IMR-90 (cell line): ENCODE results near the gene ADAMTS17. TPM values are rescaled to one million over a fixed set of nuclear protein-coding genes. Genes with fewer than 3 reads are reported as not detected.

ENCODE experiments used
- ATAC-seq: fragments of 200-7000 bp; cut with Tn5 transposase; 2 replicates; pipeline ENCODE4 v1.9.1; 2020; ENCODE audit warnings: low read depth, mild to moderate bottlenecking, moderate library complexity
- BruUV-seq: library from RNA; stranded (reverse); fragments of 400-500 nt; replicated peaks from 2 replicates; lab custom pipeline; 2021; lab: Mats Ljungman, UMichigan
- CTCF ChIA-PET: fragments of 300-600 bp; formaldehyde crosslinking; extraction: SDS; loops from one replicate; lab custom pipeline; 2021; ENCODE audit warnings: antibody characterized with exemption; lab: Yijun Ruan, JAX
- POLR2A ChIA-PET: fragments of 300-600 bp; sonication (Branson Sonifier 250); formaldehyde crosslinking; loops from one replicate; lab custom pipeline; 2022; ENCODE audit warnings: antibody characterized with exemption; ENCODE audit not compliant: unreplicated experiment; lab: Charles Lee
- DNase-seq: peaks from one replicate; pipeline ENCODE4 v3.0.0; 2013
- H2AFZ ChIP-seq: replicated peaks from 2 replicates; pipeline ENCODE3; 2013; ENCODE audit warnings: low read length, mild to moderate bottlenecking; ENCODE audit not compliant: poor library complexity
- H2AK5ac ChIP-seq: 2 replicates; pipeline ENCODE4 v1.6.1; 2013; ENCODE audit warnings: low read depth, low read length, inconsistent platforms
- H2AK9ac ChIP-seq: replicated peaks from 2 replicates; pipeline ENCODE3; 2013; ENCODE audit warnings: mild to moderate bottlenecking, low read depth, low read length, moderate library complexity; ENCODE audit not compliant: poor library complexity
- H2BK120ac ChIP-seq: 2 replicates; pipeline ENCODE4 v1.6.1; 2013; ENCODE audit warnings: low read depth, low read length, inconsistent platforms
- H2BK15ac ChIP-seq: 3 replicates; pipeline ENCODE4 v1.6.1; 2013; ENCODE audit warnings: low read depth, low read length, inconsistent platforms
- H2BK20ac ChIP-seq: 2 replicates; pipeline ENCODE4 v1.6.1; 2013; ENCODE audit warnings: low read depth, mild to moderate bottlenecking, inconsistent platforms, low read length, moderate library complexity
- H2BK5ac ChIP-seq: 2 replicates; pipeline ENCODE4 v1.6.1; 2013; ENCODE audit warnings: mild to moderate bottlenecking, low read depth, low read length, inconsistent platforms; ENCODE audit not compliant: poor library complexity, severe bottlenecking
- H3K14ac ChIP-seq: replicated peaks from 2 replicates; pipeline ENCODE4 v1.6.1; 2013; ENCODE audit warnings: low read depth, low read length, inconsistent platforms
- H3K18ac ChIP-seq: 2 replicates; pipeline ENCODE4 v1.6.1; 2013; ENCODE audit warnings: low read depth, low read length, control low read depth
- H3K23ac ChIP-seq: 2 replicates; pipeline ENCODE4 v1.6.1; 2013; ENCODE audit warnings: low read depth, low read length, inconsistent platforms
- H3K27ac ChIP-seq: 2 replicates; pipeline ENCODE4 v1.5.1; 2013; ENCODE audit warnings: mild to moderate bottlenecking, control low read depth, low read length; ENCODE audit not compliant: insufficient read depth
- H3K27me3 ChIP-seq: 2 replicates; pipeline ENCODE4 v1.6.1; 2013; ENCODE audit warnings: low read length; ENCODE audit not compliant: control insufficient read depth, insufficient read depth
- H3K36me3 ChIP-seq: 2 replicates; pipeline ENCODE4 v1.6.1; 2013; ENCODE audit warnings: low read length, mixed read lengths; ENCODE audit not compliant: control insufficient read depth, insufficient read depth
- H3K4ac ChIP-seq: 2 replicates; pipeline ENCODE4 v1.6.1; 2013; ENCODE audit warnings: low read depth, low read length, inconsistent platforms
- H3K4me1 ChIP-seq: 2 replicates; pipeline ENCODE4 v1.6.1; 2013; ENCODE audit warnings: low read length, mixed read lengths; ENCODE audit not compliant: control insufficient read depth, insufficient read depth
- H3K4me2 ChIP-seq: 2 replicates; pipeline ENCODE4 v1.6.1; 2013; ENCODE audit warnings: low read depth, mild to moderate bottlenecking, control low read depth, low read length, moderate library complexity
- H3K4me3 ChIP-seq: 2 replicates; pipeline ENCODE4 v1.5.1; 2013; ENCODE audit warnings: low read depth, mild to moderate bottlenecking, control low read depth, low read length, moderate library complexity; ENCODE audit not compliant: insufficient read depth
- H3K56ac ChIP-seq: 2 replicates; pipeline ENCODE4 v1.6.1; 2013; ENCODE audit warnings: low read length, inconsistent platforms; ENCODE audit not compliant: insufficient read depth; ENCODE audit errors: extremely low read depth
- H3K79me1 ChIP-seq, 2 experiments: 2 replicates each; pipeline ENCODE4 v1.6.1; 2013; ENCODE audit warnings: low read length in 2 of 2, inconsistent platforms in 1 of 2, low read depth in 1 of 2
- H3K9ac ChIP-seq: 2 replicates; pipeline ENCODE4 v1.6.1; 2013; ENCODE audit warnings: low read depth, low read length, control low read depth
- H3K9me1 ChIP-seq: 2 replicates; pipeline ENCODE4 v1.6.1; 2013; ENCODE audit warnings: low read length, inconsistent platforms; ENCODE audit not compliant: insufficient read depth
- H3K9me3 ChIP-seq: 2 replicates; pipeline ENCODE4 v1.6.1; 2013; ENCODE audit warnings: low read length; ENCODE audit not compliant: control insufficient read depth, insufficient read depth
- H4K20me1 ChIP-seq: 2 replicates; pipeline ENCODE4 v1.6.1; 2013; ENCODE audit warnings: low read length, inconsistent platforms; ENCODE audit not compliant: insufficient read depth
- H4K5ac ChIP-seq: 2 replicates; pipeline ENCODE4 v1.6.1; 2013; ENCODE audit warnings: mild to moderate bottlenecking, low read depth, low read length, control low read depth
- H4K8ac ChIP-seq, 2 experiments: 2 replicates each; pipeline ENCODE4 v1.6.1; 2013; ENCODE audit warnings: low read depth in 2 of 2, low read length in 2 of 2, control low read depth in 1 of 2, inconsistent platforms in 1 of 2
- H4K91ac ChIP-seq: 2 replicates; pipeline ENCODE4 v1.6.1; 2013; ENCODE audit warnings: low read depth, low read length, inconsistent platforms; ENCODE audit not compliant: insufficient read depth
- BHLHE40 ChIP-seq: fragments of 150-350 bp; IDR thresholded peaks from 2 replicates; pipeline ENCODE4 v1.6.1; 2016; ENCODE audit warnings: mild to moderate bottlenecking, low read depth, low read length
- CEBPB ChIP-seq: IDR thresholded peaks from 2 replicates; pipeline ENCODE4 v1.6.1; 2012; ENCODE audit warnings: low read depth, low read length, improper control_type of control experiment
- FOS ChIP-seq: fragments of 150-350 bp; IDR thresholded peaks from 2 replicates; pipeline ENCODE4 v1.6.1; 2016; ENCODE audit warnings: low read depth, low read length
- MAFK ChIP-seq: IDR thresholded peaks from 2 replicates; pipeline ENCODE4 v1.6.1; 2012; ENCODE audit warnings: low read depth, low read length, improper control_type of control experiment
- MAZ ChIP-seq: IDR thresholded peaks from 2 replicates; pipeline ENCODE4 v1.6.1; 2012; ENCODE audit warnings: low read depth, mild to moderate bottlenecking, low read length, improper control_type of control experiment, moderate library complexity, borderline replicate concordance
- MXI1 ChIP-seq: IDR thresholded peaks from 2 replicates; pipeline ENCODE4 v1.6.1; 2012; ENCODE audit warnings: low read depth, mild to moderate bottlenecking, low read length, moderate library complexity, borderline replicate concordance
- RCOR1 ChIP-seq: IDR thresholded peaks from 2 replicates; pipeline ENCODE4 v1.6.1; 2012; ENCODE audit warnings: mild to moderate bottlenecking, low read length, improper control_type of control experiment; ENCODE audit not compliant: insufficient replicate concordance
- RFX5 ChIP-seq: IDR thresholded peaks from 2 replicates; pipeline ENCODE4 v1.8.0; 2012; ENCODE audit warnings: low read depth, mild to moderate bottlenecking, low read length, moderate library complexity
- SMC3 ChIP-seq: fragments of 150-350 bp; IDR thresholded peaks from 2 replicates; pipeline ENCODE4 v1.6.1; 2016; ENCODE audit warnings: low read depth, mild to moderate bottlenecking, antibody characterized with exemption, low read length, moderate library complexity
- WGBS, 2 experiments: methylation state at CpG; one replicate each; pipeline versions ENCODE4 v1.1.5 to v1.1.7; 2013; ENCODE audit warnings: missing lambda C conversion rate in 2 of 2; ENCODE audit not compliant: insufficient read length in 1 of 2; ENCODE audit errors: extremely low coverage in 2 of 2; 5-methylcytosine and 5-hydroxymethylcytosine counted together
- dilution Hi-C: fragments of 300-500 bp; cut with HindIII; formaldehyde crosslinking; loops from one replicate; pipeline ENCODE4 v1.14.3; 2018; ENCODE audit warnings: low sequenced_read_pairs; ENCODE audit not compliant: unreplicated experiment
- in situ Hi-C: fragments of 300-500 bp; cut with MboI; formaldehyde crosslinking; loops from 3 replicates; pipeline ENCODE4 v1.14.3; 2019; ENCODE audit warnings: low sequenced_read_pairs, inconsistent platforms, mixed read lengths
- intact Hi-C: fragments of 100-400 bp; cut with micrococcal nuclease; formaldehyde crosslinking; loops from 2 replicates; pipeline ENCODE4 v1.10.0; 2022
- polyA plus RNA-seq, 3 experiments: library from polyadenylated mRNA; depleted of rRNA; stranded (reverse); fragments of >200 nt; gene quantifications; 2 replicates each; pipeline ENCODE4 v1.2.3, GENCODE V29; 2012; ENCODE audit warnings: low replicate concordance in 1 of 3
- total RNA-seq: library from RNA; depleted of rRNA; stranded (reverse); fragments of >200 nt; gene quantifications from 2 replicates; pipeline ENCODE4 v1.2.3, GENCODE V29; 2012
- TF ChIP-seq, protein P1 (sequence below): fragments of 150-350 bp; IDR thresholded peaks from 2 replicates; pipeline ENCODE4 v1.6.1; 2016; ENCODE audit warnings: low read depth, mild to moderate bottlenecking, low read length, moderate library complexity, borderline replicate concordance
- TF ChIP-seq, protein P2 (sequence below): fragments of 150-350 bp; IDR thresholded peaks from 2 replicates; pipeline ENCODE4 v1.6.1; 2017; ENCODE audit warnings: mild to moderate bottlenecking, antibody characterized with exemption, low read length, low read depth

ADAMTS17 gene
- total and polyA plus RNA-seq, 2 of the 4 experiments (the other 2 are of a cell fraction), result 0.03 TPM; not detected in 1

DNA sequence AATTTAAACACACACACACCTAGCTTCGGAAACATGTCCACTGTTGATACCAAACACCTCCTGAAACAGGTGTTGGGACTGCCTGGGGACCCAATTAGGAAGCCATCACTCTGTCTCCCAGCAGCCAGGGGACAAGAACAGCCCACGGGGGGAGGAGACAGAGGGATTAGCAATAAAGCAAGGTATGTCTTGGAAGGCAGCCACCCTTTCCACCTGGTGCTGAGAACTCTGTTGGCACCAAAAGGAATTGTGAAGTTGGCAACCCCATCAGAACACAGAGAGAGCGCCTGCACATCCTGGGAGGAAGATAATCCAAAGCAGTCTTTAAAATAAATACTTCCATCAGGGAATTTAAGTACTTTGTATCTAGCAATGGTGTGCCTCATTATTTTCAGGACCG is 111.0 kb downstream of the ADAMTS17 start:
- H3K9me3 ChIP-seq, result peaks cover 65% of the 10 kb centered on the region
- no peaks in the 10 kb centered on the region for H3K4me1 ChIP-seq
- no peak overlapping the region for H2AK9ac ChIP-seq
- in situ Hi-C loops (no loop called here), intact Hi-C loops (no loop called here), dilution Hi-C loops (no loop called here)
- H3K36me3 ChIP-seq, result no peaks in the 10 kb centered on the region
- ATAC-seq, result no peak
- CTCF ChIA-PET, result no interaction called here
- H3K27ac ChIP-seq, result no peak overlapping the region
- BruUV-seq, result no TSS peak
- H4K5ac ChIP-seq, result no peak overlapping the region
- H3K4ac ChIP-seq, result no peak overlapping the region
- H4K8ac ChIP-seq, result no peak overlapping the region
- no peaks in the 10 kb centered on the region for H3K79me1 ChIP-seq
- H4K91ac ChIP-seq, result no peak overlapping the region
- H3K14ac ChIP-seq, result no peak overlapping the region
- H3K18ac ChIP-seq, result no peak overlapping the region
- no peaks in the 10 kb centered on the region for H3K9me1 ChIP-seq
- H2BK20ac ChIP-seq, result no peak overlapping the region
- H2AK5ac ChIP-seq, result no peak overlapping the region
- no peak overlapping the region for H2BK120ac ChIP-seq
- no peak overlapping the region for H2BK5ac ChIP-seq
- no peak for DNase-seq
- POLR2A ChIA-PET, result no interaction called here
- no CpG with 5 or more reads among the region's 4 CpGs for WGBS, 2 experiments
- H3K23ac ChIP-seq, result no peak overlapping the region
- H3K4me3 ChIP-seq, result no peak overlapping the region
- H3K56ac ChIP-seq, result no peak overlapping the region
- no peak overlapping the region for H3K4me2 ChIP-seq
- no peak overlapping the region for H2AFZ ChIP-seq
- TF ChIP-seq, protein P1, sequence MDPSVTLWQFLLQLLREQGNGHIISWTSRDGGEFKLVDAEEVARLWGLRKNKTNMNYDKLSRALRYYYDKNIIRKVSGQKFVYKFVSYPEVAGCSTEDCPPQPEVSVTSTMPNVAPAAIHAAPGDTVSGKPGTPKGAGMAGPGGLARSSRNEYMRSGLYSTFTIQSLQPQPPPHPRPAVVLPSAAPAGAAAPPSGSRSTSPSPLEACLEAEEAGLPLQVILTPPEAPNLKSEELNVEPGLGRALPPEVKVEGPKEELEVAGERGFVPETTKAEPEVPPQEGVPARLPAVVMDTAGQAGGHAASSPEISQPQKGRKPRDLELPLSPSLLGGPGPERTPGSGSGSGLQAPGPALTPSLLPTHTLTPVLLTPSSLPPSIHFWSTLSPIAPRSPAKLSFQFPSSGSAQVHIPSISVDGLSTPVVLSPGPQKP, result no peak
- TF ChIP-seq RCOR1 (no peak), FOS (no peak), CEBPB (no peak), RFX5 (no peak), BHLHE40 (no peak), MAZ (no peak), MAFK (no peak), SMC3 (no peak), MXI1 (no peak)
- TF ChIP-seq, protein P2, sequence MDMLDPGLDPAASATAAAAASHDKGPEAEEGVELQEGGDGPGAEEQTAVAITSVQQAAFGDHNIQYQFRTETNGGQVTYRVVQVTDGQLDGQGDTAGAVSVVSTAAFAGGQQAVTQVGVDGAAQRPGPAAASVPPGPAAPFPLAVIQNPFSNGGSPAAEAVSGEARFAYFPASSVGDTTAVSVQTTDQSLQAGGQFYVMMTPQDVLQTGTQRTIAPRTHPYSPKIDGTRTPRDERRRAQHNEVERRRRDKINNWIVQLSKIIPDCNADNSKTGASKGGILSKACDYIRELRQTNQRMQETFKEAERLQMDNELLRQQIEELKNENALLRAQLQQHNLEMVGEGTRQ, result no peak
- no peaks in the 10 kb centered on the region for H4K20me1 ChIP-seq
- no peaks in the 10 kb centered on the region for H3K27me3 ChIP-seq
- no peak overlapping the region for H3K9ac ChIP-seq
- H2BK15ac ChIP-seq, result no peak overlapping the region
